ENCODE measurements around the gene PTPRN2. TPM values are rescaled to one million over a fixed set of nuclear protein-coding genes. Genes with fewer than 3 reads are reported as not detected.

The PTPRN2 gene
- total RNA-seq, 1 experiment from 2014 or later: 2.1 TPM

DNA sequence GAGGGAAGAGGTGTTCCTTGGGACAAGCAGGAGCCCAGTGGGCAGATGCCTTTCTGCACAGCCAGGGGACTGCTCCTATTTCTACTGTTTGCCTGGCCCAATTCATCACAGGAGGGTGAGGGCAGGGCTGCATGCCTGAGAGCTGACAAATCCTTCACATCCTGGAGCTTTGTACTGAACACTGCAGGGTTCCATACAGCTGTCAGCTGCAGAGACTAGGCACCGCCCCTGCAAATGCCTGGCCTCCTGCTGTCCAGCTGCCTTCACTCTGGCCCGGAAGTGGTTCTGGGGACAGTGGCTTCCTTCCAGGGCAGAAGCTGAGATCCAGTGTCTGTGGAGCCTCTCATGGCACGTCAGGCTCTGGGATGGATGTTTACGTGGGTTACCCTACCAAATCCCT is 780.1 kb downstream of the PTPRN2 start:
- no peaks in the 10 kb centered on the region for H3K79me2 ChIP-seq (ENCODE audit: insufficient read depth, low read length)
- no peak for TF ChIP-seq ELF1 (IDR thresholded peaks at IDR 0.05; ENCODE audit: borderline replicate concordance, low read depth)
- TF ChIP-seq FOSL1 (IDR thresholded peaks at IDR 0.05; ENCODE audit: low read depth): peak; percentile 22; the same call in 1 of the 2 replicates
- no peak for TF ChIP-seq SRF (IDR thresholded peaks at IDR 0.05; ENCODE audit: low read depth)
- TF ChIP-seq JUND (IDR thresholded peaks at IDR 0.05): 0 out of 2 replicates have a peak, but pooled peaks have one; percentile 13
- H3K9me3 ChIP-seq (ENCODE audit: control insufficient read depth in 1 of 2, insufficient read depth in 1 of 2, low read depth in 1 of 2, low read length in 2 of 2): peaks cover 0 to 8% of the 10 kb centered on the region in 2 experiments; a peak in 1 of 4 replicates
- intact Hi-C loops (cut with micrococcal nuclease): no loop called here
- ATAC-seq (peak; percentile 93), DNase-seq (ENCODE audit: low read depth, low spot score) (peak; percentile 40)
- ChIA-PET RAD21 (ENCODE audit: low non-redundant PET in 1 of 2, low total read pairs in 2 of 2, uncharacterized antibody in 2 of 2, unreplicated experiment in 2 of 2) (no interaction called here), CTCF (no interaction called here), POLR2A (no interaction called here)
- H4K20me1 ChIP-seq (ENCODE audit: insufficient read depth): no peaks in the 10 kb centered on the region
- no peaks in the 10 kb centered on the region for H3K36me3 ChIP-seq (ENCODE audit: control insufficient read depth in 1 of 2, insufficient read depth in 2 of 2, low read length in 2 of 2)
- no peak overlapping the region for H2AFZ ChIP-seq (ENCODE audit: low read depth, low read length, poor library complexity, severe bottlenecking)
- peak overlapping the region in 1 of 2 experiments; percentile 8; a peak in 1 of 4 replicates for H3K4me3 ChIP-seq (replicated peaks in 1 of 2; ENCODE audit: low read depth in 1 of 2, low read length in 2 of 2)
- H3K9ac ChIP-seq (ENCODE audit: low read length): no peak overlapping the region
- H3K4me2 ChIP-seq (ENCODE audit: low read length): peak overlapping the region; percentile 56
- no TSS peak for BruUV-seq (replicated peaks)
- peaks cover 0 to 14% of the 10 kb centered on the region in 2 experiments; a peak in 2 of 4 replicates for H3K4me1 ChIP-seq (ENCODE audit: control insufficient read depth in 1 of 2, insufficient read depth in 2 of 2, low read length in 2 of 2)
- no peaks in the 10 kb centered on the region for H3K27me3 ChIP-seq (ENCODE audit: insufficient read depth, low read length)
- no peaks in the 10 kb centered on the region for H3K9me2 ChIP-seq (ENCODE audit: insufficient read depth)
- H3K27ac ChIP-seq (ENCODE audit: low read depth, low read length): no peak overlapping the region

DNA sequence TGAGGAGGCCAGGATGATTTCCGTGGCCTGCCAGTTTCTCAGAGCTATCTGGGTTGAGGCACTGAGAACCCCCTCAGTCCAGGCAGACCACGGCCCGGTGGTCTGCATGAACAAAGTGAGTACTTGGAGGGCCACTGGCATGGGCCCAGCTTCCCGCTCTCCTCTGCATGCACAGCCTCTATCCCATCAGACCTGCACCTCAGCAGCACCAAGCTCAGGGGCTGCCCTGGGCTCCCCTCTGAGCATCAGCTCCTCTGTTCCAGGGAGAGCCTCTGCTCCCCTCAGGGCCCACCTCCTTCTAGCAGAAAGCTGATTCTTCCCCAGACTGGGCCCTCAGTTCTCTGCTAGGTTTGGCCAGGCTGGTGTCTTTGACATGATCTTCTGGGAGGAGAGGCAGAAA is 780.9 kb downstream of the PTPRN2 start:
- Histone ChIP-seq H3K27ac (ENCODE audit: low read depth, low read length) (no peak overlapping the region), H3K9ac (ENCODE audit: low read length) (no peak overlapping the region), H2AFZ (ENCODE audit: low read depth, low read length, poor library complexity, severe bottlenecking) (no peak overlapping the region), H3K79me2 (ENCODE audit: insufficient read depth, low read length) (no peaks in the 10 kb centered on the region), H3K9me3 (ENCODE audit: control insufficient read depth in 1 of 2, insufficient read depth in 1 of 2, low read depth in 1 of 2, low read length in 2 of 2) (peaks cover 0 to 8% of the 10 kb centered on the region in 2 experiments; a peak in 1 of 4 replicates), H3K36me3 (ENCODE audit: control insufficient read depth in 1 of 2, insufficient read depth in 2 of 2, low read length in 2 of 2) (no peaks in the 10 kb centered on the region), H4K20me1 (ENCODE audit: insufficient read depth) (no peaks in the 10 kb centered on the region), H3K27me3 (ENCODE audit: insufficient read depth, low read length) (no peaks in the 10 kb centered on the region), H3K9me2 (ENCODE audit: insufficient read depth) (no peaks in the 10 kb centered on the region), H3K4me3 (replicated peaks in 1 of 2; ENCODE audit: low read depth in 1 of 2, low read length in 2 of 2) (no peak overlapping the region), H3K4me1 (ENCODE audit: control insufficient read depth in 1 of 2, insufficient read depth in 2 of 2, low read length in 2 of 2) (peaks cover 0 to 14% of the 10 kb centered on the region in 2 experiments; a peak in 2 of 4 replicates), H3K4me2 (ENCODE audit: low read length) (no peak overlapping the region)
- RAD21 ChIA-PET (ENCODE audit: low non-redundant PET in 1 of 2, low total read pairs in 2 of 2, uncharacterized antibody in 2 of 2, unreplicated experiment in 2 of 2): no interaction called here
- POLR2A ChIA-PET: no interaction called here
- intact Hi-C loops (cut with micrococcal nuclease): no loop called here
- CTCF ChIA-PET: no interaction called here
- no peak for ATAC-seq
- no peak for DNase-seq (ENCODE audit: low read depth, low spot score)
- TF ChIP-seq, protein P1, sequence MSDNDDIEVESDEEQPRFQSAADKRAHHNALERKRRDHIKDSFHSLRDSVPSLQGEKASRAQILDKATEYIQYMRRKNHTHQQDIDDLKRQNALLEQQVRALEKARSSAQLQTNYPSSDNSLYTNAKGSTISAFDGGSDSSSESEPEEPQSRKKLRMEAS (IDR thresholded peaks at IDR 0.05): no peak
- TF ChIP-seq FOSL1 (IDR thresholded peaks at IDR 0.05; ENCODE audit: low read depth): no peak
- TF ChIP-seq YY1 (IDR thresholded peaks at IDR 0.05; ENCODE audit: extremely low read depth, insufficient replicate concordance, low read depth, low read length): no peak
- TF ChIP-seq SRF (IDR thresholded peaks at IDR 0.05; ENCODE audit: low read depth): no peak
- TF ChIP-seq, protein P2, sequence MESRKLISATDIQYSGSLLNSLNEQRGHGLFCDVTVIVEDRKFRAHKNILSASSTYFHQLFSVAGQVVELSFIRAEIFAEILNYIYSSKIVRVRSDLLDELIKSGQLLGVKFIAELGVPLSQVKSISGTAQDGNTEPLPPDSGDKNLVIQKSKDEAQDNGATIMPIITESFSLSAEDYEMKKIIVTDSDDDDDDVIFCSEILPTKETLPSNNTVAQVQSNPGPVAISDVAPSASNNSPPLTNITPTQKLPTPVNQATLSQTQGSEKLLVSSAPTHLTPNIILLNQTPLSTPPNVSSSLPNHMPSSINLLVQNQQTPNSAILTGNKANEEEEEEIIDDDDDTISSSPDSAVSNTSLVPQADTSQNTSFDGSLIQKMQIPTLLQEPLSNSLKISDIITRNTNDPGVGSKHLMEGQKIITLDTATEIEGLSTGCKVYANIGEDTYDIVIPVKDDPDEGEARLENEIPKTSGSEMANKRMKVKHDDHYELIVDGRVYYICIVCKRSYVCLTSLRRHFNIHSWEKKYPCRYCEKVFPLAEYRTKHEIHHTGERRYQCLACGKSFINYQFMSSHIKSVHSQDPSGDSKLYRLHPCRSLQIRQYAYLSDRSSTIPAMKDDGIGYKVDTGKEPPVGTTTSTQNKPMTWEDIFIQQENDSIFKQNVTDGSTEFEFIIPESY (IDR thresholded peaks at IDR 0.05; ENCODE audit: extremely low read depth, insufficient replicate concordance, low read length): no peak
- no peak for TF ChIP-seq ELF1 (IDR thresholded peaks at IDR 0.05; ENCODE audit: borderline replicate concordance, low read depth)
- TF ChIP-seq RAD21 (IDR thresholded peaks at IDR 0.05; ENCODE audit: low read depth): no peak
- TF ChIP-seq SIN3A (IDR thresholded peaks at IDR 0.05; ENCODE audit: low read depth): no peak
- TF ChIP-seq CBX3 (IDR thresholded peaks at IDR 0.05; ENCODE audit: low read depth): no peak
- TF ChIP-seq EZH2phosphoT487 (IDR thresholded peaks at IDR 0.05; ENCODE audit: borderline replicate concordance): no peak
- no peak for TF ChIP-seq ZNF274 (IDR thresholded peaks at IDR 0.05; ENCODE audit: low read depth, low read length)
- TF ChIP-seq EGR1 (IDR thresholded peaks at IDR 0.05; ENCODE audit: low read depth): no peak
- TF ChIP-seq TCF7L2 (IDR thresholded peaks at IDR 0.05; ENCODE audit: borderline replicate concordance, extremely low read depth, insufficient read depth, insufficient read length): no peak
- no TSS peak for BruUV-seq (replicated peaks)
